SHP77 treated with DMSO at 0.1 percent for 48 hours (cell line): Measurements from ENCODE around the gene SPATA20.

Experiments used
- DNase-seq: peaks from one replicate; lab custom pipeline; 2025; lab: John Stamatoyannopoulos, UW

The SPATA20 gene

GRCh38 chr17:50601823-50602375, 54.9 kb downstream of the SPATA20 start:
- DNase-seq: no peak

- no peak for DNase-seq
Observed at GRCh38 chr17:50602836-50603235, 55.9 kb downstream of the SPATA20 start.

- DNase-seq: no peak
Observed at GRCh38 chr17:50603340-50603739, 56.4 kb downstream of the SPATA20 start.

- DNase-seq: no peak
Observed at GRCh38 chr17:50604513-50604912, 57.5 kb downstream of the SPATA20 start.

- no peak for DNase-seq
Observed at GRCh38 chr17:50605429-50605828, 58.5 kb downstream of the SPATA20 start.
